PC-3 (cell line): Measurements from ENCODE around the gene NDEL1. TPM values are rescaled to one million over a fixed set of nuclear protein-coding genes. Genes with fewer than 3 reads are reported as not detected.

Source experiments
- ATAC-seq: fragments of 200-7000 bp; cut with Tn5 transposase; 2 replicates; pipeline ENCODE4 v1.9.1; 2020; ENCODE audit warnings: mild to moderate bottlenecking, moderate library complexity
- BruUV-seq: library from RNA; stranded (reverse); fragments of 400-500 nt; replicated peaks from 2 replicates; lab custom pipeline; 2021; lab: Mats Ljungman, UMichigan
- CTCF ChIA-PET: fragments of 300-600 bp; sonication (Branson Sonifier 250); formaldehyde crosslinking; loops from one replicate; lab custom pipeline; 2022; ENCODE audit warnings: antibody characterized with exemption; lab: Charles Lee
- POLR2A ChIA-PET: fragments of 300-600 bp; sonication (Branson Sonifier 250); formaldehyde crosslinking; loops from one replicate; lab custom pipeline; 2022; ENCODE audit warnings: antibody characterized with exemption; ENCODE audit not compliant: unreplicated experiment; lab: Charles Lee
- DNase-seq: peaks from one replicate; pipeline ENCODE4 v3.0.0-alpha.2; 2015
- H2AFZ ChIP-seq: fragments of 300-600 bp; sonication (generic); 2 replicates; pipeline ENCODE4 v1.6.0; 2016; ENCODE audit warnings: antibody characterized with exemption, low read length
- H3F3A ChIP-seq: fragments of 300-600 bp; sonication (generic); one replicate; pipeline ENCODE4 v1.6.0; 2017; ENCODE audit warnings: antibody characterized with exemption, low read length, control low read depth, mild to moderate bottlenecking; ENCODE audit not compliant: unreplicated experiment
- H3K27ac ChIP-seq: fragments of 300-600 bp; sonication (generic); 2 replicates; pipeline ENCODE4 v1.5.1; 2016; ENCODE audit warnings: mild to moderate bottlenecking, low read length
- H3K27me3 ChIP-seq: fragments of 300-600 bp; sonication (generic); 2 replicates; pipeline ENCODE4 v1.6.1; 2016; ENCODE audit warnings: low read length, mixed read lengths
- H3K36me3 ChIP-seq: fragments of 300-600 bp; sonication (generic); 2 replicates; pipeline ENCODE4 v1.6.1; 2016; ENCODE audit warnings: low read depth, mixed run types, low read length, mixed read lengths
- H3K4me1 ChIP-seq: fragments of 300-600 bp; sonication (generic); 2 replicates; pipeline ENCODE4 v1.5.1; 2016; ENCODE audit warnings: low read length; ENCODE audit not compliant: insufficient read depth
- H3K4me2 ChIP-seq: fragments of 300-600 bp; sonication (generic); 2 replicates; pipeline ENCODE4 v1.6.0; 2016; ENCODE audit warnings: low read length
- H3K4me3 ChIP-seq: fragments of 300-600 bp; sonication (generic); 2 replicates; pipeline ENCODE4 v1.5.1; 2016; ENCODE audit warnings: mild to moderate bottlenecking, low read length, mixed read lengths
- H3K79me2 ChIP-seq: fragments of 300-600 bp; sonication (generic); 2 replicates; pipeline ENCODE4 v1.6.1; 2017; ENCODE audit warnings: low read length, mixed read lengths
- H3K9ac ChIP-seq: fragments of 300-600 bp; sonication (generic); 2 replicates; pipeline ENCODE4 v1.6.0; 2016; ENCODE audit warnings: mild to moderate bottlenecking, low read length
- H3K9me2 ChIP-seq: fragments of 300-600 bp; sonication (generic); replicated peaks from 2 replicates; pipeline ENCODE4 v1.6.1; 2016; ENCODE audit warnings: mixed run types, low read length, mixed read lengths
- H3K9me3 ChIP-seq: fragments of 300-600 bp; sonication (generic); 2 replicates; pipeline ENCODE4 v1.6.1; 2016; ENCODE audit warnings: low read length, mixed read lengths
- H4K20me1 ChIP-seq: fragments of 300-600 bp; sonication (generic); 2 replicates; pipeline ENCODE4 v1.6.1; 2016; ENCODE audit warnings: low read length, mixed read lengths
- EZH2 ChIP-seq: fragments of 300-600 bp; sonication (generic); IDR thresholded peaks from one replicate; pipeline ENCODE4 v1.6.1; 2017; ENCODE audit warnings: antibody characterized with exemption, mild to moderate bottlenecking, low read length; ENCODE audit not compliant: unreplicated experiment
- EZH2phosphoT487 ChIP-seq: fragments of 300-600 bp; sonication (generic); IDR thresholded peaks from 2 replicates; pipeline ENCODE4 v1.6.1; 2018; ENCODE audit warnings: mild to moderate bottlenecking, antibody characterized with exemption, low read length, borderline replicate concordance
- intact Hi-C: fragments of 100-400 bp; cut with micrococcal nuclease; formaldehyde crosslinking; loops from 2 replicates; pipeline ENCODE4 v1.9.0; 2023
- total RNA-seq: library from RNA; depleted of rRNA; stranded (reverse); fragments of >200 nt; gene quantifications from 2 replicates; pipeline ENCODE4 v1.2.3, GENCODE V29; 2014
- TF ChIP-seq, protein P1 (sequence below): fragments of 300-600 bp; sonication (generic); conservative IDR thresholded peaks from 2 replicates; pipeline ENCODE4 v1.5.1; 2017; ENCODE audit warnings: antibody characterized with exemption, low read depth, mild to moderate bottlenecking, low read length

Gene NDEL1
- total RNA-seq, 1 experiment from 2014 or later: 32.7 TPM

DNA sequence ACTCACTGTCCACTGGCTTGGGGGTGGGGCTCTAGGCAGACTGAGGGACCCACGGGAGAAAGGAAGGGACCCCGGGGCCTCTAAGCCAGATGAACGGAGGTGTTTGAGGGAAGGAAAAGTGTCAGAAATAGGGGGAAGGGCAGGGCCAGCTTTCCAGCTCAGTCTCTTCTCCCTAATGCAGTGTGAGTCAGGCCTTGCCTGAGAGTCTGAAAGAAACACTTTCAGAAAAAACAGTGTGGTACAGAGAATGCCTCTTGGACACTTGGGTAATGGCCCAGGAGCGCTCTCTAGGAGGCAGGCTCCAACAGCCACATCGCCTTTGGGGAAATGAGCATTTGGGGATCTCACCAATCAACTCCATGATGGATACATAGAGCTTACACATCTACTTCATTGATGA is 46.9 kb downstream of the NDEL1 start:
- no peak for ATAC-seq
- H3K27me3 ChIP-seq: no peaks in the 10 kb centered on the region
- no peak overlapping the region for H3K9ac ChIP-seq
- no peak overlapping the region for H3K4me3 ChIP-seq
- no peaks in the 10 kb centered on the region for H3F3A ChIP-seq
- H3K4me1 ChIP-seq: no peaks in the 10 kb centered on the region
- no peak for DNase-seq
- H3K79me2 ChIP-seq: no peaks in the 10 kb centered on the region
- H3K9me2 ChIP-seq: no peaks in the 10 kb centered on the region
- intact Hi-C loops: no loop called here
- POLR2A ChIA-PET: no interaction called here
- TF ChIP-seq EZH2 (no peak), EZH2phosphoT487 (no peak)
- TF ChIP-seq, protein P1, sequence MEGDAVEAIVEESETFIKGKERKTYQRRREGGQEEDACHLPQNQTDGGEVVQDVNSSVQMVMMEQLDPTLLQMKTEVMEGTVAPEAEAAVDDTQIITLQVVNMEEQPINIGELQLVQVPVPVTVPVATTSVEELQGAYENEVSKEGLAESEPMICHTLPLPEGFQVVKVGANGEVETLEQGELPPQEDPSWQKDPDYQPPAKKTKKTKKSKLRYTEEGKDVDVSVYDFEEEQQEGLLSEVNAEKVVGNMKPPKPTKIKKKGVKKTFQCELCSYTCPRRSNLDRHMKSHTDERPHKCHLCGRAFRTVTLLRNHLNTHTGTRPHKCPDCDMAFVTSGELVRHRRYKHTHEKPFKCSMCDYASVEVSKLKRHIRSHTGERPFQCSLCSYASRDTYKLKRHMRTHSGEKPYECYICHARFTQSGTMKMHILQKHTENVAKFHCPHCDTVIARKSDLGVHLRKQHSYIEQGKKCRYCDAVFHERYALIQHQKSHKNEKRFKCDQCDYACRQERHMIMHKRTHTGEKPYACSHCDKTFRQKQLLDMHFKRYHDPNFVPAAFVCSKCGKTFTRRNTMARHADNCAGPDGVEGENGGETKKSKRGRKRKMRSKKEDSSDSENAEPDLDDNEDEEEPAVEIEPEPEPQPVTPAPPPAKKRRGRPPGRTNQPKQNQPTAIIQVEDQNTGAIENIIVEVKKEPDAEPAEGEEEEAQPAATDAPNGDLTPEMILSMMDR: no peak
- no peaks in the 10 kb centered on the region for H4K20me1 ChIP-seq
- BruUV-seq: no TSS peak
- no peaks in the 10 kb centered on the region for H3K9me3 ChIP-seq
- no peak overlapping the region for H3K4me2 ChIP-seq
- H2AFZ ChIP-seq: no peak overlapping the region
- peaks cover 16% of the 10 kb centered on the region for H3K36me3 ChIP-seq
- CTCF ChIA-PET: no interaction called here
- no peak overlapping the region for H3K27ac ChIP-seq

DNA sequence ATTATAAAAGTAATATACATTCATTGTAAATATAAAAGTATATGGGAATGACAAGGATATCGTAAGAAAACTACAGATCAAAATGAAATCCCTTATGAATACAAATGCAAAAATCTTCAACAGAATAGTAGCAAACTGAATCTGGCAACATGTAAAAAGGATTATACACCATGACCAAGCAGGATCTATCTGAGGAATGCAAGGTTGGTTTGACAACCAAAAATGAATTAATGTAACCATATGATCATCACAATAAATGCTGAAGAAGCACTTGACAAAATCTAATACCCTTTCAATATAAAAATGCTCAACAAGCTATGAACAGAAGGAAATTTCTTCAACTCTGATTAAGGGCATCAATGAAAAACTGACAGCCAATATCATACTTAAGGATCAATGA is 48.8 kb downstream of the NDEL1 start:
- Histone ChIP-seq H3K27ac (no peak overlapping the region), H3K79me2 (no peaks in the 10 kb centered on the region), H2AFZ (no peak overlapping the region), H3K9me3 (no peaks in the 10 kb centered on the region), H3K9me2 (no peaks in the 10 kb centered on the region), H3K4me2 (no peak overlapping the region), H3F3A (no peaks in the 10 kb centered on the region), H3K36me3 (peaks cover 18% of the 10 kb centered on the region), H3K4me3 (no peak overlapping the region), H3K27me3 (no peaks in the 10 kb centered on the region), H4K20me1 (no peaks in the 10 kb centered on the region), H3K4me1 (no peaks in the 10 kb centered on the region), H3K9ac (no peak overlapping the region)
- intact Hi-C loops: no loop called here
- no peak for ATAC-seq
- no TSS peak for BruUV-seq
- TF ChIP-seq EZH2 (no peak), EZH2phosphoT487 (no peak)
- TF ChIP-seq, protein P1: no peak
- ChIA-PET POLR2A (no interaction called here), CTCF (no interaction called here)
- no peak for DNase-seq

DNA sequence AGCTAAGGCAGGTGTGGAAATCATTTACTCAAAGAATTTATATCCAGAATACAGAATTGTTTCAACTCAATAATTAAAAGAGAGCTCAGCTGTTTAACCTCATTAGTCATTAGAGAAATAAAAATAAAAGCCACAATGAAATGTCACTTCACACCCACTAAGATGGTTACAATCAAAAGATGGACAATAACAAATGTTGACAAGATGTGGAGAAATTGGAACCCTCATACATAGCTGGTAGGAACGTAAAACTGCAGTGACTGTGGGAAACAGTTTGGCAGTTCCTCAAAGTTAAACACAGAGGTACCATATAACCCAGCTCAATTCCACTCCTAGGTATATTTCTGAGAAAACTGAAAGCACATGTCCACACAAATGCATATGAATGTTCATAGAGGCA is 49.8 kb downstream of the NDEL1 start:
- no TSS peak for BruUV-seq
- CTCF ChIA-PET: interaction anchor here (0.6 kb wide), 1 partner anchor 427 kb away, joined by 6 read pairs; no protein-coding TSS in a partner anchor

More for the DNA sequence above, 49.8 kb downstream of the NDEL1 start:
- Histone ChIP-seq H3F3A (no peaks in the 10 kb centered on the region), H3K4me2 (no peak overlapping the region), H3K36me3 (peaks cover 18% of the 10 kb centered on the region), H3K4me1 (no peaks in the 10 kb centered on the region), H3K9ac (no peak overlapping the region), H3K79me2 (no peaks in the 10 kb centered on the region), H4K20me1 (no peaks in the 10 kb centered on the region), H3K9me2 (no peaks in the 10 kb centered on the region), H3K9me3 (no peaks in the 10 kb centered on the region), H3K27ac (no peak overlapping the region), H3K27me3 (no peaks in the 10 kb centered on the region), H2AFZ (no peak overlapping the region), H3K4me3 (no peak overlapping the region)
- POLR2A ChIA-PET: interaction anchor here (0.6 kb wide), 1 partner anchor 50 kb away, joined by 10 read pairs; the partner anchor contains the start of gene NDEL1
- TF ChIP-seq EZH2phosphoT487 (no peak), EZH2 (no peak)
- TF ChIP-seq, protein P1: no peak
- DNase-seq: no peak
- intact Hi-C loops: no loop called here
- ATAC-seq: no peak
